Activated naive CD8-positive, alpha-beta T cell (primary cell): ENCODE results near the gene DOCK2.
A peak's percentile ranks its signal among the peaks of the same experiment; 100 is the strongest.
"Not testable (repeated sequence)": the region's sequence is repeated elsewhere in the genome, so short reads cannot be mapped to it uniquely, and the experiment has no call there.

Experiments
- H3K27ac Mint-ChIP-seq: one replicate; pipeline ENCODE4 v1.8.0; 2021; ENCODE audit warnings: mixed read lengths
- H3K27me3 Mint-ChIP-seq: one replicate; pipeline ENCODE4 v1.8.0; 2021; ENCODE audit warnings: mixed read lengths
- H3K36me3 Mint-ChIP-seq: one replicate; pipeline ENCODE4 v1.8.0; 2021; ENCODE audit warnings: mixed read lengths
- H3K4me1 Mint-ChIP-seq: one replicate; pipeline ENCODE4 v1.8.0; 2021; ENCODE audit warnings: low read depth, mixed read lengths
- H3K4me3 Mint-ChIP-seq: one replicate; pipeline ENCODE4 v1.8.0; 2021; ENCODE audit warnings: mild to moderate bottlenecking, mixed read lengths
- H3K9me3 Mint-ChIP-seq: one replicate; pipeline ENCODE4 v1.8.0; 2021; ENCODE audit warnings: low read depth, mixed read lengths

DOCK2 gene

GRCh38 chr5:169935762-169936161 is 298.7 kb downstream of the DOCK2 start:
- no peaks in the 10 kb centered on the region for H3K27me3 Mint-ChIP-seq
- peaks cover 16% of the 10 kb centered on the region for H3K36me3 Mint-ChIP-seq
- peaks cover 46% of the 10 kb centered on the region for H3K4me1 Mint-ChIP-seq
- H3K4me3 Mint-ChIP-seq = no peak overlapping the region
- no peak overlapping the region for H3K27ac Mint-ChIP-seq
- H3K9me3 Mint-ChIP-seq = no peaks in the 10 kb centered on the region

- no peak overlapping the region for H3K4me3 Mint-ChIP-seq
- H3K27me3 Mint-ChIP-seq = no peaks in the 10 kb centered on the region
- peaks cover 30% of the 10 kb centered on the region for H3K4me1 Mint-ChIP-seq
- H3K9me3 Mint-ChIP-seq = no peaks in the 10 kb centered on the region
- H3K27ac Mint-ChIP-seq = no peak overlapping the region
- H3K36me3 Mint-ChIP-seq = peaks cover 16% of the 10 kb centered on the region
Measured at GRCh38 chr5:169938439-169938838, 301.4 kb downstream of the DOCK2 start.

GRCh38 chr5:169939731-169940130 is 302.7 kb downstream of the DOCK2 start:
- Mint-ChIP-seq H3K27me3 (no peaks in the 10 kb centered on the region), H3K4me1 (peaks cover 20% of the 10 kb centered on the region), H3K27ac (no peak overlapping the region), H3K4me3 (no peak overlapping the region), H3K9me3 (no peaks in the 10 kb centered on the region), H3K36me3 (peaks cover 16% of the 10 kb centered on the region)

- no peaks in the 10 kb centered on the region for H3K9me3 Mint-ChIP-seq
- H3K4me1 Mint-ChIP-seq = peaks cover 4% of the 10 kb centered on the region
- H3K27me3 Mint-ChIP-seq = no peaks in the 10 kb centered on the region
- peaks cover 19% of the 10 kb centered on the region for H3K36me3 Mint-ChIP-seq
- no peak overlapping the region for H3K4me3 Mint-ChIP-seq
- no peak overlapping the region for H3K27ac Mint-ChIP-seq
Measured at GRCh38 chr5:169941542-169941941, 304.5 kb downstream of the DOCK2 start.

- peaks cover 19% of the 10 kb centered on the region for H3K36me3 Mint-ChIP-seq
- H3K27me3 Mint-ChIP-seq = no peaks in the 10 kb centered on the region
- H3K27ac Mint-ChIP-seq = no peak overlapping the region
- H3K4me3 Mint-ChIP-seq = no peak overlapping the region
- H3K9me3 Mint-ChIP-seq = no peaks in the 10 kb centered on the region
- H3K4me1 Mint-ChIP-seq = peaks cover 4% of the 10 kb centered on the region
Measured at GRCh38 chr5:169942181-169942580, 305.1 kb downstream of the DOCK2 start.

- no peaks in the 10 kb centered on the region for H3K9me3 Mint-ChIP-seq
- peaks cover 4% of the 10 kb centered on the region for H3K4me1 Mint-ChIP-seq
- no peaks in the 10 kb centered on the region for H3K27me3 Mint-ChIP-seq
- H3K27ac Mint-ChIP-seq = no peak overlapping the region
- H3K4me3 Mint-ChIP-seq = no peak overlapping the region
- peaks cover 18% of the 10 kb centered on the region for H3K36me3 Mint-ChIP-seq
Measured at GRCh38 chr5:169943026-169943425, 306.0 kb downstream of the DOCK2 start.

GRCh38 chr5:169944115-169944514 is 307.0 kb downstream of the DOCK2 start:
- H3K27me3 Mint-ChIP-seq = no peaks in the 10 kb centered on the region

GRCh38 chr5:169944922-169945680 is 308.0 kb downstream of the DOCK2 start:
- H3K27me3 Mint-ChIP-seq = no peaks in the 10 kb centered on the region
- H3K4me3 Mint-ChIP-seq = no peak overlapping the region
- peaks cover 24% of the 10 kb centered on the region for H3K36me3 Mint-ChIP-seq
- H3K27ac Mint-ChIP-seq = peak overlapping the region; percentile 29
- H3K4me1 Mint-ChIP-seq = peaks cover 4% of the 10 kb centered on the region
- no peaks in the 10 kb centered on the region for H3K9me3 Mint-ChIP-seq

More at GRCh38 chr5:169944115-169944514, 307.0 kb downstream of the DOCK2 start:
- H3K36me3 Mint-ChIP-seq = peaks cover 22% of the 10 kb centered on the region
- peaks cover 4% of the 10 kb centered on the region for H3K4me1 Mint-ChIP-seq
- H3K27ac Mint-ChIP-seq = no peak overlapping the region
- H3K9me3 Mint-ChIP-seq = no peaks in the 10 kb centered on the region
- H3K4me3 Mint-ChIP-seq = no peak overlapping the region

GRCh38 chr5:169945831-169946261 is 308.8 kb downstream of the DOCK2 start:
- Mint-ChIP-seq H3K36me3 (peaks cover 24% of the 10 kb centered on the region), H3K27ac (no peak overlapping the region), H3K4me3 (no peak overlapping the region), H3K4me1 (peaks cover 4% of the 10 kb centered on the region), H3K27me3 (no peaks in the 10 kb centered on the region), H3K9me3 (no peaks in the 10 kb centered on the region)

GRCh38 chr5:169946743-169947295 is 309.7 kb downstream of the DOCK2 start:
- Mint-ChIP-seq H3K27me3 (no peaks in the 10 kb centered on the region), H3K4me1 (peaks cover 4% of the 10 kb centered on the region), H3K27ac (no peak overlapping the region), H3K4me3 (no peak overlapping the region), H3K9me3 (no peaks in the 10 kb centered on the region), H3K36me3 (peaks cover 23% of the 10 kb centered on the region)

GRCh38 chr5:169950333-169950732 is 313.3 kb downstream of the DOCK2 start:
- peaks cover 25% of the 10 kb centered on the region for H3K36me3 Mint-ChIP-seq

GRCh38 chr5:169953196-169953595 is 316.1 kb downstream of the DOCK2 start:
- peaks cover 14% of the 10 kb centered on the region for H3K36me3 Mint-ChIP-seq
- H3K27ac Mint-ChIP-seq, H3K4me1 Mint-ChIP-seq, H3K4me3 Mint-ChIP-seq, H3K9me3 Mint-ChIP-seq, H3K27me3 Mint-ChIP-seq: not testable (repeated sequence)

More at GRCh38 chr5:169950333-169950732, 313.3 kb downstream of the DOCK2 start:
- Mint-ChIP-seq H3K4me1 (no peaks in the 10 kb centered on the region), H3K27me3 (no peaks in the 10 kb centered on the region), H3K27ac (no peak overlapping the region), H3K9me3 (no peaks in the 10 kb centered on the region), H3K4me3 (no peak overlapping the region)

GRCh38 chr5:169954786-169955185 is 317.7 kb downstream of the DOCK2 start:
- Mint-ChIP-seq H3K27ac (no peak overlapping the region), H3K9me3 (no peaks in the 10 kb centered on the region), H3K4me3 (no peak overlapping the region), H3K4me1 (peaks cover 3% of the 10 kb centered on the region), H3K36me3 (peaks cover 9% of the 10 kb centered on the region), H3K27me3 (no peaks in the 10 kb centered on the region)

- Mint-ChIP-seq H3K27ac (no peak overlapping the region), H3K36me3 (peaks cover 12% of the 10 kb centered on the region), H3K4me1 (peaks cover 3% of the 10 kb centered on the region), H3K4me3 (no peak overlapping the region), H3K9me3 (no peaks in the 10 kb centered on the region), H3K27me3 (no peaks in the 10 kb centered on the region)
Measured at GRCh38 chr5:169956126-169956525, 319.1 kb downstream of the DOCK2 start.

GRCh38 chr5:169956756-169957155 is 319.7 kb downstream of the DOCK2 start:
- H3K4me3 Mint-ChIP-seq = no peak overlapping the region
- H3K36me3 Mint-ChIP-seq = peaks cover 12% of the 10 kb centered on the region
- no peak overlapping the region for H3K27ac Mint-ChIP-seq
- H3K27me3 Mint-ChIP-seq = no peaks in the 10 kb centered on the region
- no peaks in the 10 kb centered on the region for H3K9me3 Mint-ChIP-seq
- peaks cover 3% of the 10 kb centered on the region for H3K4me1 Mint-ChIP-seq

GRCh38 chr5:169958278-169958677 is 321.2 kb downstream of the DOCK2 start:
- Mint-ChIP-seq H3K36me3 (peaks cover 14% of the 10 kb centered on the region), H3K27ac (no peak overlapping the region), H3K4me3 (no peak overlapping the region), H3K9me3 (no peaks in the 10 kb centered on the region), H3K4me1 (peaks cover 3% of the 10 kb centered on the region), H3K27me3 (no peaks in the 10 kb centered on the region)
